Natural killer cell (primary cell): Measurements from ENCODE around the gene KIFC3. TPM values are rescaled to one million over a fixed set of nuclear protein-coding genes. Genes with fewer than 3 reads are reported as not detected.

Source experiments
- ATAC-seq, 3 donors: fragments of 150-1000 bp in 2 of 3; fragments of 200-7000 bp in 1 of 3; cut with Tn5 transposase; 1 replicate in 1 of 3; 2 replicates in 2 of 3; pipeline ENCODE4 v1.10.0; 2021; ENCODE audit warnings: mild to moderate bottlenecking in 2 of 3, moderate library complexity in 2 of 3
- DNase-seq, 2 donors: peaks; one replicate each; pipeline versions ENCODE4 v3.0.0 to v3.0.0-alpha.2; 2013 to 2021; ENCODE audit warnings: mixed read lengths in 1 of 2
- H3K27ac ChIP-seq: one replicate; pipeline ENCODE4 v1.5.1; 2013; ENCODE audit warnings: mild to moderate bottlenecking, low read length
- H3K27me3 ChIP-seq: one replicate; pipeline ENCODE4 v1.6.1; 2013; ENCODE audit warnings: low read length; ENCODE audit not compliant: control insufficient read depth, insufficient read depth
- H3K36me3 ChIP-seq: one replicate; pipeline ENCODE4 v1.6.1; 2013; ENCODE audit warnings: low read length; ENCODE audit not compliant: control insufficient read depth, insufficient read depth
- H3K4me1 ChIP-seq: one replicate; pipeline ENCODE4 v1.6.1; 2013; ENCODE audit warnings: low read length; ENCODE audit not compliant: control insufficient read depth, insufficient read depth
- H3K4me3 ChIP-seq: one replicate; pipeline ENCODE4 v1.5.1; 2013; ENCODE audit warnings: low read length
- H3K9me3 ChIP-seq: one replicate; pipeline ENCODE4 v1.6.1; 2013; ENCODE audit warnings: low read length; ENCODE audit not compliant: control insufficient read depth, insufficient read depth
- H3K27ac Mint-ChIP-seq, 2 donors: one replicate each; pipeline ENCODE4 v1.8.0; 2022; ENCODE audit warnings: mild to moderate bottlenecking in 2 of 2, mixed read lengths in 2 of 2, moderate library complexity in 1 of 2
- H3K27me3 Mint-ChIP-seq, 2 donors: one replicate each; pipeline ENCODE4 v1.8.0; 2022; ENCODE audit warnings: low read depth in 2 of 2, mixed read lengths in 2 of 2
- H3K36me3 Mint-ChIP-seq: one replicate; pipeline ENCODE4 v1.8.0; 2022; ENCODE audit warnings: mixed read lengths
- H3K4me1 Mint-ChIP-seq, 2 donors: one replicate each; pipeline ENCODE4 v1.8.0; 2022; ENCODE audit warnings: mixed read lengths in 2 of 2
- H3K4me3 Mint-ChIP-seq: one replicate; pipeline ENCODE4 v1.8.0; 2022; ENCODE audit warnings: mild to moderate bottlenecking, moderate library complexity, mixed read lengths
- H3K9me3 Mint-ChIP-seq, 2 donors: one replicate each; pipeline ENCODE4 v1.8.0; 2022; ENCODE audit warnings: mixed read lengths in 2 of 2
- WGBS: methylation state at CpG from one replicate; pipeline ENCODE4 v1.1.7; 2013; ENCODE audit warnings: missing lambda C conversion rate; ENCODE audit not compliant: insufficient coverage; 5-methylcytosine and 5-hydroxymethylcytosine counted together
- intact Hi-C: fragments of 100-400 bp; cut with micrococcal nuclease; formaldehyde crosslinking; loops from one replicate; pipeline ENCODE4 v1.14.2; 2022
- total RNA-seq, 4 donors: library from RNA; stranded (reverse); fragments of 120-200 nt in 1 of 4; gene quantifications; one replicate each; pipeline versions ENCODE4 v1.2.3 to v1.2.4, GENCODE V29; 2013 to 2022
- TF ChIP-seq, protein P1 (sequence below): fragments of 200-600 bp; IDR thresholded peaks from one replicate; pipeline ENCODE4 v1.8.0; 2022; ENCODE audit warnings: antibody characterized with exemption

KIFC3 gene
- total RNA-seq, 3 donors from 2014 or later (not counting 1 experiment from before 2014, with no cell fraction given), result 54.2 to 106 (median 84.9) TPM

DNA sequence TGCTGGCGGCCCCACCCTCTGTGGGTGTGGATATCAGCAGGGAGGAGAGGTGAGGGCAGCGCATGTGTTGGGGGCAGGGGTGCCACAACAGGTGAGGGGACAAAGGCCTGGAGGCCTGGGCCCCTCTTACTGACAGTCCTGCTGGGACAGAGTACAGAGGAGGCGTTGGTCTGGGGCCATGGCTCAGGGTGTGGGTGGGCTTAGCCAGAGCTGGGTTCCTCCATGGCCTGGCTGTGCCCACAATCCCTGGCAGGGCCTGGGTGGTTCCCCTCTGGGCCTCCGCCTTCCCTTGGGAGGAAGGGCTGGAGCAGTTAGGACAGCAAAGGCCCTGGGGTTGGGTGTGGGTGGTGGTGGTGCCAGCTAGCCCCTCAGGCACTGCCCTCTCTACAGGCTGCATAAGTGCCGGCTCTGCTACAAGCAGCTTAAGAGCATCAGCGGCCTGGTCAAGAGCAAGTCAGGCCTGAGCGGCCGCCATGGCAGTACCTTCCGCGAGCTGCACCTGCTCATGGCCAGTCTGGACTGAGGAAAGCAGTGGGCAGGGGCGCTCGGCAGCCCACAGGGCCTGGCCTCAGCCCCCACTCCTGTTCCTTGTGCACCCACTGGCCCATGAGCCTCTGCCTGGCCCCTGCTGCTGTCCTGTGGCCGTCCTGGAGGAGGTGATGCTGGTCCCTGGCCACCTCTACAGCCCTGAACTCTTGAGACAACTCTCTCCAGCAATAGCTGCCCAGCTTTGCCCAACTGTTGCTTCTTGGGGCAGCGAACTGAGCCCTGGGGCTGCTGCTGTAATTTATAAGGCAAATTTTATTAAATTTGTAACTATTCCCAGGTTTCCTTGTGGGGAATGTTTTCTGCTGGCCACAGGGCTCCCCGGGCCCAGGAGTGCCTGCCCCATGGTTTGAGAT, 45.6 kb downstream of the KIFC3 start:
- no peak for ATAC-seq
- no peak overlapping the region for H3K4me3 ChIP-seq
- H3K4me1 ChIP-seq, result peaks cover 36% of the 10 kb centered on the region
- H3K9me3 ChIP-seq, result no peaks in the 10 kb centered on the region
- H3K27ac Mint-ChIP-seq, result peak overlapping the region in 1 of 2 donors; percentile 22
- TF ChIP-seq, protein P1, sequence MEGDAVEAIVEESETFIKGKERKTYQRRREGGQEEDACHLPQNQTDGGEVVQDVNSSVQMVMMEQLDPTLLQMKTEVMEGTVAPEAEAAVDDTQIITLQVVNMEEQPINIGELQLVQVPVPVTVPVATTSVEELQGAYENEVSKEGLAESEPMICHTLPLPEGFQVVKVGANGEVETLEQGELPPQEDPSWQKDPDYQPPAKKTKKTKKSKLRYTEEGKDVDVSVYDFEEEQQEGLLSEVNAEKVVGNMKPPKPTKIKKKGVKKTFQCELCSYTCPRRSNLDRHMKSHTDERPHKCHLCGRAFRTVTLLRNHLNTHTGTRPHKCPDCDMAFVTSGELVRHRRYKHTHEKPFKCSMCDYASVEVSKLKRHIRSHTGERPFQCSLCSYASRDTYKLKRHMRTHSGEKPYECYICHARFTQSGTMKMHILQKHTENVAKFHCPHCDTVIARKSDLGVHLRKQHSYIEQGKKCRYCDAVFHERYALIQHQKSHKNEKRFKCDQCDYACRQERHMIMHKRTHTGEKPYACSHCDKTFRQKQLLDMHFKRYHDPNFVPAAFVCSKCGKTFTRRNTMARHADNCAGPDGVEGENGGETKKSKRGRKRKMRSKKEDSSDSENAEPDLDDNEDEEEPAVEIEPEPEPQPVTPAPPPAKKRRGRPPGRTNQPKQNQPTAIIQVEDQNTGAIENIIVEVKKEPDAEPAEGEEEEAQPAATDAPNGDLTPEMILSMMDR, result no peak
- 85% methylated on average over 15 of the region's 15 CpGs for WGBS
- intact Hi-C loops, result loop anchor here (1.0 to 5.0 kb wide), 5 partner anchors 21 to 245 kb away; partner anchors contain the start of genes KATNB1, KIFC3 and USB1
- H3K27ac ChIP-seq, result no peak overlapping the region
- DNase-seq, result no peak
- no peak overlapping the region for H3K4me3 Mint-ChIP-seq
- H3K36me3 Mint-ChIP-seq, result no peaks in the 10 kb centered on the region
- H3K27me3 ChIP-seq, result no peaks in the 10 kb centered on the region
- H3K4me1 Mint-ChIP-seq, result peaks cover 4 to 7% of the 10 kb centered on the region in 2 donors
- no peaks in the 10 kb centered on the region for H3K27me3 Mint-ChIP-seq
- no peaks in the 10 kb centered on the region for H3K9me3 Mint-ChIP-seq
- H3K36me3 ChIP-seq, result peaks cover 19% of the 10 kb centered on the region

DNA sequence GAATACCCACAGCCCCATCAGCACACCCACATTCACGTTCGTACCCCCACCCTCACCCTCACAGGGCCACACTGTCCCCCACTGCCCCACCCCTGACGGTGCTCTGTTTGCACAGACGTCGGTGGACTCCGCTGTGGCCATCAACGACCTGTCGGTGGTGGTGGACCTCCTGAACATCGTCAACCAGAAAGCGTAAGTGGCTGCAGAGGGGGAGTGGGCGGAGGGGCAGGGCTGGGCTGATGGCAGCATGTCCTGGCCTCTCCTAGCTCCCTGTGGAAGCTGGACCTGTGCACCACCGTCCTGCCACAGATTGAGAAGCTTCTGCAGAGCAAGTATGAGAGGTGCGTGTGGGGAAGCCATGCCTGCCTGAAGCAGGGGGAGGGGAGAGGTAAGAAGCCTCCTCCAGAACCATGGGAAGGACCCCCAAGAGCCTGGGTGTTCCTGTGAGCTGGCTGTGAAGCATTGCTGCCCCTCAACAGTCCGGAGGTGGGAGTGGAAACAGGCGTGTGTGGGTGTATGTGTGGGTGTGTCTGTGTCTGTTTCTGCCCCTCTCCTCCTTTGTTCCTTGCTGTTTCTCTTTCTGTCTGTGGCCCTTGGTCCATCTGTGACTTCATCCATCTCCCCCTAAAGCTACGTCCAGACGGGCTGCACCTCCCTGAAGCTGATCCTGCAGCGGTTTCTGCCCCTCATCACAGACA, 46.4 kb downstream of the KIFC3 start:
- Histone ChIP-seq H3K36me3 (peaks cover 19% of the 10 kb centered on the region), H3K4me1 (peaks cover 44% of the 10 kb centered on the region), H3K4me3 (no peak overlapping the region), H3K27ac (no peak overlapping the region), H3K9me3 (no peaks in the 10 kb centered on the region), H3K27me3 (no peaks in the 10 kb centered on the region)
- 94% methylated on average over 18 of the region's 18 CpGs for WGBS
- Mint-ChIP-seq H3K27ac (no peak overlapping the region), H3K9me3 (no peaks in the 10 kb centered on the region), H3K4me1 (peaks cover 9 to 12% of the 10 kb centered on the region in 2 donors), H3K36me3 (no peaks in the 10 kb centered on the region), H3K27me3 (no peaks in the 10 kb centered on the region), H3K4me3 (no peak overlapping the region)
- ATAC-seq (no peak), DNase-seq (no peak)
- intact Hi-C loops, result loop anchor here (5.0 kb wide), 2 partner anchors 46 to 141 kb away; partner anchors contain the start of gene KIFC3
- TF ChIP-seq, protein P1, result no peak

DNA sequence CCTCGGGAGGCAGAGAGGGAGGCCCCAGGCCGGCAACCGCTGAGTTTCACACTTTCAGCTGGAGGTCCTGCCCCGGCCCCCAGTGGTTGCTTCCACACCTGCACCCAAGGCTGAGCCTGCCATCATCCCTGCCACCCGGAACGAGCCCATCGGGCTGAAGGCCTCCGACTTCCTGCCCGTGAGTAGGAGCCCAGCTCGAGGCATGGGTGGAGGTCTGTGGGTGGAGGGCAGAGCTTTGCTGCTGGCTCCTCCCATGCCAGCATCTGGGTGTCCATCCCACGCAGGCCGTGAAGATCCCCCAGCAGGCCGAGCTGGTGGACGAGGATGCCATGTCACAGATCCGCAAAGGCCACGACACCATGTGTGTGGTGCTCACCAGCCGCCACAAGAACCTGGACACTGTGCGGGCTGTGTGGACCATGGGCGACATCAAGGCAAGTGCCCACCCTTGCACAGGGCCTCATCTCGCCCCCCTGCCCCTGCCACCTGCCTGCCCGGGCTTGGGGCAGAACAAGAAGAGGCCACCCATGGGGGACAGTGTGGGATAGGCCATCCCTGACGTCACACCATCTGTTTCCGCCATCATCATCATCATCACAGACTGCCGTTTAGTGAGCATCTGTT, 47.1 kb downstream of the KIFC3 start:
- Histone ChIP-seq H3K4me1 (peaks cover 51% of the 10 kb centered on the region), H3K9me3 (no peaks in the 10 kb centered on the region), H3K36me3 (peaks cover 19% of the 10 kb centered on the region), H3K27me3 (no peaks in the 10 kb centered on the region), H3K27ac (no peak overlapping the region), H3K4me3 (no peak overlapping the region)
- Mint-ChIP-seq H3K36me3 (no peaks in the 10 kb centered on the region), H3K4me3 (no peak overlapping the region), H3K27me3 (no peaks in the 10 kb centered on the region), H3K9me3 (no peaks in the 10 kb centered on the region), H3K4me1 (peaks cover 16 to 18% of the 10 kb centered on the region in 2 donors), H3K27ac (no peak overlapping the region)
- TF ChIP-seq, protein P1, result no peak
- no peak for DNase-seq
- no peak for ATAC-seq
- intact Hi-C loops, result loop anchor here (5.0 kb wide), 2 partner anchors 47 to 142 kb away; partner anchors contain the start of gene KIFC3
- WGBS, result 90% methylated on average over 24 of the region's 24 CpGs
